Breast epithelium (tissue), 3 donors: ENCODE measurements around the gene KCNG4.

Source experiments
- CTCF ChIP-seq, 3 donors: fragments of 450-650 bp; IDR thresholded peaks; one replicate each; pipeline ENCODE4 v1.5.1; 2016 to 2017; ENCODE audit warnings: antibody characterized with exemption in 3 of 3, mild to moderate bottlenecking in 3 of 3, moderate library complexity in 3 of 3
- POLR2A ChIP-seq: fragments of 450-650 bp; IDR thresholded peaks from one replicate; pipeline ENCODE4 v1.6.1; 2016; ENCODE audit warnings: antibody characterized with exemption, mild to moderate bottlenecking, moderate library complexity

DNA sequence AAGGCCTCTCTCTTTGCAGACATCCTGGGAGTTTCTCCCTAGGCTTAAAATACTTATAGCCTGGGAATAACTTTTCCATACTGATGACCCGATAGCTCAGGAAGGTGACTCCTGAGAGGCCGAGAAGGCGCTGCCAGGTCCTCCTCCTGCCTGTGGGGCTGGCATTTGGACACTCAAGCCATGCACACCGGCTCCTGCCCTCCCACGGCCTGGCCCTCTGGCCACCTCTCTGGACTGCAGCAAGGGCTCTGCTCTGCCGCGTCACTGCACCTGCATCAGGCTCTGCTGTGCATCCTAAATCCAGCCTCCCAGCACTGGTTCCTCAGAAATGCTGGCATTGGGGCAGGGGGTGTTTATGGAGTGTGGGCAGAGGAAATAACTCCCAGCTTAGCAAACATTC lies 14.2 kb downstream of the KCNG4 start:
- TF ChIP-seq POLR2A (no peak), CTCF (IDR thresholded peaks at IDR 0.05) (no peak)
